Pulmonary artery endothelial cell (primary cell): ENCODE data around the gene DPP9. TPM values are rescaled to one million over a fixed set of nuclear protein-coding genes. Genes with fewer than 3 reads are reported as not detected.

ENCODE experiments used
- DNase-seq: peaks from one replicate; pipeline ENCODE4 v3.0.0-alpha.2; 2011; ENCODE audit warnings: low read depth, low spot score
- total RNA-seq: library from RNA; depleted of rRNA; stranded (reverse); fragments of >200 nt; gene quantifications from 2 replicates; pipeline ENCODE4 v1.2.3, GENCODE V29; 2014

The DPP9 gene
- total RNA-seq, 1 donor from 2014 or later = 24.5 TPM

DNA sequence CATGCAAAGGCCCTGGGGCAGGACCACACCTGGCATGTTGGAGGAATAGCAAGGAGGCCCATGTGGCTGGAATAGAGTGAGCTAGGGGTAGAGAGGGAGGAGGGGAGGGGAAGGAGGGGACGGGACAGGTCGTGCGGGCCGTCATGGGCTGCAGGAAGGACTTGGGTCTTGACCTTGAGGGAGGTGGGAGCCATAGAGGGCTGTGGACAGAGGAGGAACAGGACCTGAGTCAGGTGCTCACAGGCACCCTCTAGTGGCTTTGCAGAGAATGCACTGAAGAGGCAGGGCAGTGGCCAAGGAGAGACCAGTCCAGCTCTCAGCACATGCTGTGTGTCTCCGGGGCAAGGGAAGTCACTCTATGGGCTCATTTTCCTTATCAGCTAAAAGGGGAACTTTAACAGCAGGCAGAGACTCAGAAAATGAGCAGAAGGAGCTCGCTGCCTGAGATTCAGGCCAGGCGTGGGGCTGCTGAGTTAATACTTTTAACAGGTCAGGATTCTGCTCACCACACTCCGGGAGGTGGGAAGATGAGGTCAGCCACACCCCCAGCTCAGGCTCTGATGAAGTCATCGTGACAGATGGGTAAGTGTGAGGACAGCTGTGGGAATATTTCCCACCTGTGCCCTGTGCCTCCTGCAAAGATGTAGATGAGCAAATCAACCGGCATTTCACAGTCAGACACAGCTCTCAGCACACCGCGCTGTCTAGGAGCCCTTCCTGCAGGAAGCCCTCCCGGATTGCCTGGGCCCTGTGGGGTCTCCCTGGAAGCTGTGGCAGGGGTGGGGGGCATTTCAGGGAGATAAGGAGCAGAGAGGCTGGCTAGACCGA lies 90.3 kb downstream of the DPP9 start:
- peak; percentile 51 for DNase-seq

Other genes with a start within 250 kb of the DPP9 start
- gene PLIN4, start 205.4 kb downstream of the DPP9 start, total RNA-seq = under 0.01 TPM in 1 of 2 replicates, not detected in the other
- gene PLIN5, start 188.6 kb downstream of the DPP9 start, total RNA-seq = 0.20 and 0.32 TPM in 2 replicates
- gene LRG1, start 183.8 kb downstream of the DPP9 start, total RNA-seq = 0.13 and 0.32 TPM in 2 replicates
- gene SEMA6B, start 164.2 kb downstream of the DPP9 start, total RNA-seq = 92.9 and 107 TPM in 2 replicates
- gene TNFAIP8L1, start 84.3 kb downstream of the DPP9 start, total RNA-seq = 30.5 and 40.3 TPM in 2 replicates
- gene MYDGF, start 53.5 kb downstream of the DPP9 start, total RNA-seq = 242 and 256 TPM in 2 replicates
- 19.2 and 22.0 TPM in 2 replicates for gene FEM1A, start 67.9 kb upstream of the DPP9 start, total RNA-seq
- gene TICAM1, start 107.9 kb upstream of the DPP9 start, total RNA-seq = 3.7 and 4.0 TPM in 2 replicates
- 121 and 150 TPM in 2 replicates for gene PLIN3, start 143.8 kb upstream of the DPP9 start, total RNA-seq
- not detected in 2 replicates for gene ARRDC5, start 179.1 kb upstream of the DPP9 start, total RNA-seq
- gene UHRF1, start 185.7 kb upstream of the DPP9 start, total RNA-seq = 76.7 and 139 TPM in 2 replicates
- 11.7 and 13.7 TPM in 2 replicates for gene KDM4B, start 245.3 kb upstream of the DPP9 start, total RNA-seq